ENCODE measurements around the gene SOBP. TPM values are rescaled to one million over a fixed set of nuclear protein-coding genes. Genes with fewer than 3 reads are reported as not detected.

Gene SOBP
- total RNA-seq, 1 donor from 2014 or later: 15.6 TPM

DNA sequence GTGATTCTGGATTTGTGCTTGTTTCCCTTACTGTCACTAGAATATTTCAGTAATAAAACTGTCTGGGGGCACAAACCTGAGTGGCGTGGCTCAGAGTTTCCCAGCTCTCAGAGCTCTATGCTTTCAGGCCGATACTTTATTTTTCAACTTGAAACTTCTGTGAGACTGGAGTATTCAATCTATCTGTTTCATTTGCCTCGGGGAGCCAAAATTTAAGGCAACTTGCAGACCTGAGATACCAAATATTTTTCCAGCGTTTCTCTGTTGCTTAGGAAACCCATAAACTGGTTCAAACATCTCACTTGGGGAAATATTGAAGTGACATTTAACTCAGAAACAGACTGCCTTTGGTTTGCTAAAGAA is 74.7 kb downstream of the SOBP start:
- intact Hi-C loops (cut with DNase I): no loop called here
- no peak for DNase-seq
- ATAC-seq (ENCODE audit: poor library complexity): no peak

DNA sequence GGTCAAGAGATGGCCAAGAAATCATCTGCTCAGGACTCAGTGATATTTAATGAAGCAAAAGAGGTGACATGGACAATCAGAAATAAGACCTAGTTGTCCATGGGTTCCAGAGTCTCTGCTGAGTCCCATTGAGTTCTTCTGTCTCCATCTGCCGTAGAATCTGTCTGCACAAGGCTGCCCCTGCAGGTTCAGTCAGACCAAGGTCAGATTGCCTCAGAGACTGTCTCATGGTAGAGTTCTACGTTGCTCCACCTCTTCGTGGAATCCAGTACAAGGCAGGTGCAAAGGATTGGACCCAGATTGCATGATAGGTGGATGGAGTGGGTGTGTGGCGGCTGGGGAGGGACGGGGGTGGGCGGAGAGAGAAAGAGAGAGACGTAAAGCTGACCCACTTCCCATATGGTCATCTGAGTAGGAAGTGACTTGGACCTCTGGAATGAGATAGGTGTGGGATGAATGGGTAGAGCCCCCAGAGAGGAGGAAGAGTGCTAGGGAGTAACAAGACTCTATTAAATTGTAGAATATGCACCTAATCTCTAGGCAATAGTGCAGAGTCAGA is 75.3 kb downstream of the SOBP start:
- ATAC-seq (ENCODE audit: poor library complexity): no peak
- intact Hi-C loops (cut with DNase I): no loop called here
- DNase-seq: no peak

DNA sequence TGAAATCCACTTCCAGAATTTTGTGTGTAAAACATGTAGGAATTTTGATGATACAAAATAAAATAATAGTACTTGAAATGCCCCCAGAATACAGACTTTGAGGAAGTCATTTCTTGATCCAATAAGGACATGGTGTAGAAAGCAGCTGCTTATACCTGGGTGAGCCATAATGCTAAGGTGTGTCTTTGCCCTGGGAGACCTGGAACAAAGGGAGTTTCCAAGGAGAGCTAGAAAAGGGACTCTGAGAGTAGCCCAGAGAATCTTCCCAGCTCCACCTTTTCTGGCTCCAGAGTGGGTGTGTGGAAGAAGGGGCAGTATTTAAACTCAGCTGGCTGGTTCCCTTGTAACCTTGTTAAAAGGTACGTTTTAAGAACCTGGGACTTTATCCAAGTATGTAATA is 77.7 kb downstream of the SOBP start:
- ATAC-seq (ENCODE audit: poor library complexity) (no peak), DNase-seq (no peak)
- intact Hi-C loops (cut with DNase I): no loop called here

DNA sequence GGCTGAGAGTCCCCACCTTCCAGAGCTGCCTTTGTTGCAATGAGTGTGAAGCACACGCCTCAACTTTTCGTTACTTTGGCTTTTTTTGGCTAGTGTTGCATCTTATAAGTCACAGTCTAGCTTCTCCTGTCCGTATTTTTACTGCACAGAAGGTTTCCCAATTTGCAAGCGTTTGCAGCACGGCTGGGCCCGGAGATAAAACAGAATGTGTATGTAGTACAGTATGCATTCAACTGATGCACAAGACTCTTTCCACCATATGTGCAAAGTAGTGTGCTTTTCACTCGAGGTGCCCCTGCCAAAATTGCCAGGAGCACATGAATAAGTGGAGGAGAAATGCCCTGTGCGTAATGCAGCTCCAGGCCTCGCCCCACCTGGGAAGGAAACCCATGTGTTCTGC is 79.6 kb downstream of the SOBP start:
- ATAC-seq (ENCODE audit: poor library complexity): no peak
- intact Hi-C loops (cut with DNase I): no loop called here
- DNase-seq: no peak

DNA sequence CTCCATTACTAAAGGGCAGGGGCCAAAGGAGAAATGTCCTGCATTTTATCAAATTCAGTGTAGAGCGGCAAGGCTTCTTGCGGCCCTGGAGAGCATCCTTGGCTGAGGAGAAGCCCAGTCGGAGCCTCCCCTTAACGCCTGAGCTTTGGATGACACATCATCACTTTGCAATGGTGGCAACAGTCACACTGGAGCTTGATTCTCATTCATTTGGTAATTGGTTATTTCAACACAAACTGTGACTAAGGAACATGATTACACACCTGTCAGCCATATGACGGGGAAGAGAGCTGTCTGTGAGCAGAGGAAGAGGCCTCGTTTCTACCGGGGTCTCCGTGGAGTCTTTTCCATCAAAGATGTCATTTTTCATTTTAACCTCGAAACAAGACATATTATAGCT is 81.4 kb downstream of the SOBP start:
- intact Hi-C loops (cut with DNase I): no loop called here
- no peak for DNase-seq
- no peak for ATAC-seq (ENCODE audit: poor library complexity)

DNA sequence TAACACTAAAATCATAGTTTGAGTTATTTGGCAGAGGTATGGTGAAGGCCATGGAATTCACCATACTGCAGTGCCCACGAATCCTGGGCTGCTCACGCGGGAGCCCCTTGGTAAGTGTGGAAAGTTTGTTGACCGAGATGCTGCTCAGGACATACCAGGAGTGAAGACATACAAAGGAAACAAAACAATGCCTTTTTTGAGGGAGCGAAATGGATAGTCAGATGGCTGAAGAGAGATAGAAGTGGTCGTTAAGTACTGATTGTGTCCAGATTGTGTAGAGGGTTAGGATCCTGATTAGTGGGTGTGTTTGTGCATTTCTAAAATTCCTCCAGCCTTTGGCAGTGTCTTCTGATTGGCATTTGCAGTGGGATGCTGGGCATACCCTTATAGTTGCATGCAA is 83.0 kb downstream of the SOBP start:
- DNase-seq (no peak), ATAC-seq (ENCODE audit: poor library complexity) (no peak)
- intact Hi-C loops (cut with DNase I): no loop called here

DNA sequence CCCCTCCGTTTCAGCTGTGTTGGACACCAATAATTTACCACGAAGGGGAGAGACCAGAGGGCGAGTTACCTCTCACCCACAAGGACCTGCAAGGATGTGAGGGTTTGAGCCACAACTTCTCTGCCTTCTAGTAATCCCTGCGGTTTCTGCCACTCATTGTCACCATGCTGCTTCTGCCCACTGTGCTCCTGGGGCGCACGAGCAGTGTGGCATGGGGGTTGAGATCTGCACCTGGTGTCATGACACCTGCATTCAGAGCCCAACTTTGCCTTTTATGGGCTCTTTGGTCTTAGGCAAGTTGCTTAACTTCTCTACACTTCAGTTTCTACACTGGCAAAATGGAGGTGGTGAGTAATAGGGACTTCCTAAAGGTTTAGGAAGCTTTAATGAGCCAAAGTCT is 84.9 kb downstream of the SOBP start:
- no peak for DNase-seq
- intact Hi-C loops (cut with DNase I): no loop called here
- no peak for ATAC-seq (ENCODE audit: poor library complexity)

DNA sequence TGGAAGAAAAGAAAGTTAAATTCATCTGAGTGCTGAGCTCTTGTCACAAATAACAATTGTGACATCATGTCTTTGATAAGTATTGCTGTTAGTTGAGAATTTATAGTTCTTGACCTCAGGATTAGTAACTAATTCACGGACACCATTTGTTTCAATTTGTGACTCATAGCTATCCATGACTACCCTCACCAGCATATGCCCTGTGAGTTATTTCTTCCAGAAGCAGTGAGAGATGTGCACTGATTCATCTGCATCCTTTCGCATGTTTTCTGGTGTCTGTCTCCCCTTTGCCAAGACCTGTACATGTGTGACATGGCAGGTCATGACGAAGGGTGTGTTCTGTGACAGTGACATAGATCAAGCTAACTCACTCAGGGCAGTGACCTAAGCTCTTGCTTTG is 86.9 kb downstream of the SOBP start:
- ATAC-seq (ENCODE audit: poor library complexity): no peak
- no peak for DNase-seq
- intact Hi-C loops (cut with DNase I): no loop called here

DNA sequence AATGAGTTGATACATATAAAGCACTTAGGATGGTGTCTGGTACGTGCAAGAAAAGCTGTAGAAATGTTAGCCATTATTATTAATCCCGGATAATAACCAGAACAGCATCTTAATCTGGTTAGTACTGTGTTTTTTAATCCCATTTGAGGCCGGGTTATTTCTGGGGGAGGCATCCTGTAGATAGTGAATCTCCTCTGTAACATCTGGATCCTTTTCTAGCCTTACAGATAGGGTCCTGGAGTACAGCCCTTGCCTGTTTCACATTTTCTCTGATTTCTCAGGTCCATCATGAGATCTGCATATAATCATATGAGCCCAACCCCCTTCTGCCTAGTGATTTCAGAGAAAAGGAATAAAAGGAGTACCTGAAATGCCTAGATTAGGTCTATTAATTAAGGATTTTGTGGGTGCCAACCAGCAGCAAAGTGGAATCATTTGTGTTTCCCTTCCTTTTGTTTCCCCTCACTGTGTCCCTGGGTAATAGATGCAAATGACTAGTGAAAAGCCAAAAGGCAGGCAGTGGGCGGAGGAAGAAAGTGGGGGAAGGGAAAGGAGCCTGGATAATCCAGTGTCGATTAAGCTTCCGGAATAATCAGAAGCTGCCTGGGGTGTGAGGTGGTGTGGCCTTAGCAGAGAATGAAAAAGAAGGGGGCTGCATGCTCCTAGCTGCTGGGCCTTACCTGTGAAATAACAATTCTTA is 88.9 kb downstream of the SOBP start:
- no peak for DNase-seq
- no peak for ATAC-seq (ENCODE audit: poor library complexity)
- intact Hi-C loops (cut with DNase I): no loop called here

DNA sequence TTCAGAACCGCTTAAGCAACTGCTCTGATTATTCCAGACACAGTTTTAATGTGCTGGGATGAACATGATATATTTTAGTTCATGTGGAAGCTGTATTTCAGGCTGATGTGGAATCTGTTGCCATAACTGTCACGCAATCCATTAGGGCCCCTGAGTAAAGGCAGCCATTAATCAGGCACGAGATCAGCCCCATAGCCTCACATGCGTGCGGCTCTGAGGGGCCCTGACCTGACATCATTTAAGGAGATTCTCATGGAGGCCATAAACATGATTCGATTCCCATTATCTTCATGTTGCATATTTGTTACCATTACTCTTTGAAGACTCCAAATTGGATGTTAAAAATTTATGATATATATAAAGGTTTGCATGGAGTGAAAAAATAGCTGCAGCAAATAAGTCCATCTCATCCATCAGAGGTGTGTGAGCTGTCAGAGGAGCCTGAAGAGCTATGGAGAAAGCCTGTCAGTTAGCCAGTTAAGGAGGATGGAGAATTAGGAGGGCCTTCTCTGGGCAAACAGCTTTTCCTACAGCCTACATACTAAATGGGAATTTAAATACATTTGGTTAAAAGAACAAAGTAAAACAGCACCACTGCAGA is 89.6 kb downstream of the SOBP start:
- DNase-seq (no peak), ATAC-seq (ENCODE audit: poor library complexity) (no peak)
- intact Hi-C loops (cut with DNase I): no loop called here

DNA sequence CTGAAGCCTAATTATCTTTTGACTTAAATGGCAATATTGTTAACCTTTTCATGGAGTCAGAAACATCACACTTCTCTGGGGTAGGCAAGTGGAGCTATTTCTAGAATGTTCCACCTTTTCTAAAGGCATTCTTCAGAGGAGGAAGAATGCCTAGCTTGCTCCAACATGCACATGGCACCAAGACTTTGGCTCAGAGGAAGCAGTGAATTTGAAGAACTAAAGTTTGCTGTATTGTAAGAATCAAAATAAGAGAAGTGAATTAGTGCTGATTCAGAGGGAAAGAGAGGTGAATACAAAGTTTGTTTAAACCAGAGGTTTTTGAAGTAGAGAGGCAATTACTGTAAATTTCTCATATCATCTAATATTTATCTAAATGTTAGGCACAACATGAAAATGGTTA is 92.2 kb downstream of the SOBP start:
- ATAC-seq (ENCODE audit: poor library complexity) (no peak), DNase-seq (no peak)
- intact Hi-C loops (cut with DNase I): no loop called here

DNA sequence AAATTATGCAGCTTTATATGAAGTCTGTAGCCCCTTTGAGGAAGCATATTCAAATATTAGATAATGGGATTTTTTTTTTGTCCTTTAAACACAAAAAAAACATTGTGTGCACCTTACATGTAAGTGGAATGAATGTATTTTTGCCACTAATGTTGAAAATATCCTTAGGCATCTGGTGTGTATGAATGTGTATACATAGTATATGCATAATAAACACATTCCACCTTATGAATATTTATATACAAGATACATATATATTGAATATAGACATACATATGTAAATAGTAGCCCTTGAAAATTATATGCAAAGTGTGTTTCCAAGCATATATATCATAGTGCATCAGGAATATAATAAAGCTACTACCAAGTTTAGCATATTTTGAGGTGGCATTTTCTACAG is 94.8 kb downstream of the SOBP start:
- ATAC-seq (ENCODE audit: poor library complexity): no peak
- intact Hi-C loops (cut with DNase I): no loop called here
- no peak for DNase-seq

DNA sequence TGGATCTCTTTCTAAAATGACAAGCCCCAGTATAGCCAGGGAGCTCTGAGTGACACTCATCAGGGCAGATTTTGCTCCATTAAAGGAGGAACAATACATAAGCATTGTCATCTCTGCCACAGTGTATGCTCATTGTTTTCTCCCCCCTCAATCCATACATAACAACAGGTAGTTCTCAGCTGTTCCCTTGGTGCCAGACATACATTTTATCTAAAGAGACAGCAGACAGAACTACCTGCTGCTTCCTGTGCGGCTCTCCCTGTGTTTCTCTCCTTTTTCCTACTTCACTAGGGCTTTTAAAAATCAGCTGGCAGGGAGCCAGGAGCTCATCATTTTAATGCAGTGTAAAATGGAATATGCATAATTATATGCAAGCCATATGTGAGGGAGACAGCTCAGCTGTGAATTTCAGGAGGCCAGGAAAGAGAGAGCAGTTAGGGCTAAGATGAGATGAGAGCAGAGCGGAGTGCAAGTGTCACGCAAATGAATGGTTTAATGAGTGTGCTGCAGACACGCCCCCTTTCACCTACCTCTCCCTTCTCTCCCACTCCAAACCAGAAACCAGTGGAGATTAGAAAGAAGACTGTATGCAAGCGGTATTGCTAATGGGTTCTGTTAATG is 96.0 kb downstream of the SOBP start:
- ATAC-seq (ENCODE audit: poor library complexity) (no peak), DNase-seq (no peak)
- intact Hi-C loops (cut with DNase I): no loop called here

DNA sequence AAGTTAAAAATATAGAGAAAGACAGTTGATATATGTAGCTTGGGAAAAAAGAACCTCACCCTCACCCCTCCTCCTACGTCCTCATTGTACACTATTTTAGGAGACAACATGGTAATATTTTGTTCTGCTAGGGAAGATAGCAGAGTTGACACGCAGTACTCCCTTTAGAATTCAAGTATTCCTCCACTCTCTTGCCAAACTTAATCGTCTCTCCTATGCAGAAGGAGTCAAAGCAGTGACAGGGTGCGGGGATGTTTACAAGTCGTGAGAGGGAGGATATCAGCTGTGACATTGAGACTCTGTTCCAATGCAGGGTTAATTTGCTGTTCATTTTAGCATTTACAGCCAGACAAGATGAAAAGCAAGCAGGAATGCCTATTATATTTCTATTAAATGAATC is 97.5 kb downstream of the SOBP start:
- intact Hi-C loops (cut with DNase I): no loop called here
- no peak for DNase-seq
- peak; percentile 83 for ATAC-seq (ENCODE audit: poor library complexity)

DNA sequence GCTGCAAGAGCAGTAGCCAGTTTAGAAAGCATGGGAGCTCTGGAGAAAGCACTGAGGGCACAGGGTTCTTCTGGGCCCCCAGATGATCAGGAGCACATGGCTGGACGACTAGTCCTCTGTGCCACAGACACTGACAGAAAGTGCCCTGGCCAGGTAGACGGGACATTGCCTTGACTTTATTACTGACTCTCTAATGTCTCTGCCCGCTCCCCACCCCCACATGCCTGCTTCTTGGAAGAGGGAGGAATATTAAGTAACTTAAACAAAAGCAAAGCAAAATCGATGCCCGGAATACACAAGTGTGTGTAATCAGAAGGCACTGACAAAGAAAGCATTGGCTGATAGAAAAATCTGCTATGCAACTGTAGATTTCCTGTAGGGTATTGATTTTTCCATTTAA is 99.3 kb downstream of the SOBP start:
- no peak for DNase-seq
- intact Hi-C loops (cut with DNase I): no loop called here
- ATAC-seq (ENCODE audit: poor library complexity): no peak

DNA sequence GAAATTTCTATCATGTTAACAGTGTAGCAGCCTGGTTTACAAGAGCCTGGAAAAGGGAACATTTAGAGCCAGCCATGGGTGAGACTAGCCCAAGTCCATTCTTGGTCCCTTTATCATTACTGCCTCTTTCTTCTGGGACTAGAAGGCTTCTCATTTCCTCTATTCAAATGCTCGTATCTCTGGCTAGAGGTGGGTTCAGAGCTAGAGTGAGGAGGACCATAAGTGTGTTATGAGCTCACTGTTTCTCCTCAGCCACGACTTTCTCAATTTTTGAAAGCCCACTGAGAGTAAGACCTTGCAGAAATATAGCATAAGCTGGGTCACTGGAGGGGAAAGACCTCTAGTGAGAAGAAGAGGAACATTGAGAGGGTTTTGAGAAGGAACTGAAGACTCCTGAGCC is 100.0 kb downstream of the SOBP start:
- ATAC-seq (ENCODE audit: poor library complexity) (no peak), DNase-seq (no peak)
- intact Hi-C loops (cut with DNase I): no loop called here

DNA sequence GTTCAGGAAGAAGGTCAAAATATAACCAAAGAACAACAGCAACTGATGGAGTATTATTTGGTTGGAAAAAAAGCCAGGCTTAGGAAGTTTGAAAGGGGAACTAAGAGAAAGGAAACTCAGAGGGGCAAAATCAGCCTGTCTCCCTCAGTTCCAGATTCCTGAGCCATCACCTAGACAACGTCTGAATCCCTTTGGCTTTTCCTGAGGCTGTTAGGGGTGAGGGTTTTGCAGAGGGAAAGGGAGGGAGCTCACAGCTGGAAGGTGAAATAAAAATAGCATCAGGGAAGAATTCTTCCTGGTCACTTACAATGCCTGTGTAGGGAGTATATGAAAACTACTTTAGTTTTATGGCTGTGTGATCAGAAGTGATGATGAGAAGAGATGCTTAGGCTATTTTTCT is 100.5 kb downstream of the SOBP start:
- DNase-seq (no peak), ATAC-seq (ENCODE audit: poor library complexity) (no peak)
- intact Hi-C loops (cut with DNase I): no loop called here

DNA sequence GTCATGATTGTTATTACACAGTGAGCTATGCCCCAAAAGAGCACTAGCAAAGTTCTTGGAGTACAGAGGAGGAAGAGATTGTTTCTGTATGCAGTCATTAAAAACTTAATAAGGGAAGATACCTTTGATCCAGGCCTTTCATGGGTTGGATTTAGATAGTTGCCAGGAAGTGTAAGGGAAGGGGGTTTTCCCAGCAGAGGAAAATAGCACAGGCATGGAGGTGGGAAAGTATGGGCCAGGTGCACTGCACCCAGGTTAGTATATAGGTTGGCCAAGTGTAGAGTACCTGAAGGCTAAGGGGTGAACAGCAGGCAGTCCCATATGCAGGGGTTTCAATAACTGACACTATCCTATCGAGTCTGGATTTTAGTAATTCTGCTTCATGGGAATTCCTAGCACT is 101.4 kb downstream of the SOBP start:
- ATAC-seq (ENCODE audit: poor library complexity): no peak
- no peak for DNase-seq
- intact Hi-C loops (cut with DNase I): no loop called here

DNA sequence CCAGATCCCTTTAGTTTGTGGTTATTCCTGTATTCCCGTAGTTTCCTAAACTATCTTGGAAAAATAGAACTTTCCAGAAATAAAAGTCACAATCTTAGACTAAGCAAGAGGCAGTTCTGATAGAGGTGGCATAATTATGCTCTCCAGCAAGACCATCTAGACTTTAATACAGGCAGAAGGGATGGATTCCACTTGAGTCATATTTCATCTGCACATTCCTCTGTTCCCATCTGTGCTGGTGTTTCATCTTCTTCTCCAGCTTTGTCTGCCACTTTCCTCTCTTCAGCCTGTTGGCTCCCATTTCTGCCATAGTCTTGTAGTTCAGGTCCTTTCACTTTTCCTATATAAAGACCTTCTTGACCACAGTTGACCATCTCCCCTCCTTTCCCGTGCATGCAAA is 102.9 kb downstream of the SOBP start:
- ATAC-seq (ENCODE audit: poor library complexity) (no peak), DNase-seq (no peak)
- intact Hi-C loops (cut with DNase I): no loop called here

DNA sequence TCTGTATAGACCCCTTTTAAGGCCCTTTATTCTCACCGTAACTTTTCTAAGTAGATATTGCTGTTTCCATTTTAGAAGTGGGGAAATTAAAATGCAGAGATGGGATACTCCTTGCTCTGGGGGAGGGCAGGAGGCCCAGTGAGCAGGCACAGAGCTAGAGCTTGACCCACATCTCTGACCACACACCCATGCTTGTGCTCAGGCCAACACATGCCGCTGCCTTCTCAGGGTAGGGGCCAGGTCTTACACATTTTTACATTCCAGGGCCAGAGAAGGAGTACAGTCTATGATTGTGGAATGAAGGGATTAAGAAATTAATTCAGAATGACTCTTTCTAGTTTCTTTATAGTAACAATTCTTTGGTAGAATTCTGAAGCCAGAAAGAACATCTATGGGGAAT is 104.8 kb downstream of the SOBP start:
- peak; percentile 61 for ATAC-seq (ENCODE audit: poor library complexity)
- intact Hi-C loops (cut with DNase I): no loop called here
- no peak for DNase-seq
